Esophagus squamous epithelium (tissue), 5 donors: ENCODE measurements around the gene LRRC43. TPM values are rescaled to one million over a fixed set of nuclear protein-coding genes. Genes with fewer than 3 reads are reported as not detected.

Experiments used
- DNase-seq: peaks from one replicate; lab custom pipeline; 2025; lab: John Stamatoyannopoulos, UW
- H3K27ac ChIP-seq, 4 donors: fragments of 200-600 bp; sonication (generic); one replicate each; pipeline ENCODE4 v1.5.1; 2016 to 2019; ENCODE audit warnings: mild to moderate bottlenecking in 1 of 4
- H3K27me3 ChIP-seq, 4 donors: fragments of 200-600 bp; sonication (generic); 1 replicate in 3 of 4; 2 replicates in 1 of 4; pipeline versions ENCODE4 v1.5.1 to v1.6.0; 2017 to 2021; ENCODE audit warnings: antibody characterized with exemption in 1 of 4
- H3K36me3 ChIP-seq, 3 donors: fragments of 200-600 bp; sonication (generic); one replicate each; pipeline ENCODE4 v1.5.1; 2016 to 2019
- H3K4me1 ChIP-seq, 3 donors: fragments of 200-600 bp; sonication (generic); one replicate each; pipeline ENCODE4 v1.5.1; 2017 to 2019
- H3K4me3 ChIP-seq, 4 donors: fragments of 200-600 bp; sonication (generic); 1 replicate in 3 of 4; 2 replicates in 1 of 4; pipeline ENCODE4 v1.5.1; 2016 to 2019; ENCODE audit warnings: mild to moderate bottlenecking in 2 of 4, moderate library complexity in 1 of 4
- H3K9me3 ChIP-seq, 3 donors: fragments of 200-600 bp; sonication (generic); one replicate each; pipeline ENCODE4 v1.5.1; 2016 to 2019
- CTCF ChIP-seq, 6 experiments: fragments of 450-650 bp in 4 of 6; fragments of 200-600 bp in 2 of 6; sonication (generic) in 2 of 6; IDR thresholded peaks; one replicate each; pipeline ENCODE4 v1.5.1; 2016 to 2019; ENCODE audit warnings: antibody characterized with exemption in 6 of 6, mild to moderate bottlenecking in 4 of 6, moderate library complexity in 4 of 6
- POLR2A ChIP-seq, 4 donors: fragments of 450-650 bp; IDR thresholded peaks; one replicate each; pipeline ENCODE4 v1.6.1; 2017; ENCODE audit warnings: antibody characterized with exemption in 4 of 4, mild to moderate bottlenecking in 4 of 4, moderate library complexity in 3 of 4
- WGBS, 2 donors: methylation state at CpG; one replicate each; pipeline ENCODE4 v1.1.5; 2018; 5-methylcytosine and 5-hydroxymethylcytosine counted together
- intact Hi-C: fragments of 100-400 bp; cut with DNase I; formaldehyde crosslinking; loops from one replicate; pipeline ENCODE4 v1.15.0; 2022
- total RNA-seq, 4 donors: library from RNA; depleted of rRNA; stranded (reverse); fragments of >200 nt; gene quantifications; one replicate each; pipeline ENCODE4 v1.1.0, GENCODE V29; 2016
- donor health status: DM: yes; HTN: yes; CAD: no.

LRRC43 gene, protein sequence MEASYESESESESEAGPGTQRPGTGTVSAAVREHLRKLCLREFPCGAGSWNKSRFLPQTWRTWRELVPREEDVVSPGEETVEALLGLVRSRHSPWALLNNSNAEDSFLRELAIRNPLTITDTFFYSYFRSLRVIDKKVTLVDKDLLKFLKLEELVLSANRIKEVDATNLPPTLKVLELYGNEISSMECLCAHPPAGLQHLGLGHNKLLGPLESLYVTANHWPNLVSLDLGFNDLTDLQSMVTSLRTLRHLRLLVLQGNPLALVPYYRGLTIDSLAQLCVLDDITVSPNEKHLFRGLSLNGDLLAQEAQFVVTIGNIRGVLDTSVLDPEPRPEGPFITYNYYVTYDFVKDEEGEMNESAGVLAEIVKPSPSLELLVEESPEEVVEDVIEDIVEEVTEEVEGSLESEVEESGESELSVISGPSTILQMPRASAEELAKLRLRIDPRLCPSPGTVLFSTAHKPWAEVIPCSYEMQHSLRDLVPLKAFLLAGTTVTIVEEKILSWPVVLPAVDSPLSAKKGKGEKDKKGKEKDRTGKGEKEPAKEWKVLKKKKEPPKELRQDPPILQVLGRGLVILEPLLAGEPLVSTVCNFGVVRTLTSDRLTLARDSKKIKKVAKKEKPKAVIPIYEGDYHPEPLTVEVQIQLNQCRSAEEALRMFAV
- under 1 TPM in 2 of 4 donors, not detected in 2; 0.59 to 0.70 TPM for total RNA-seq

- no peak for DNase-seq
- Histone ChIP-seq H3K36me3 (no peaks in the 10 kb centered on the region), H3K27me3 (peaks cover 0 to 19% (median 0%) of the 10 kb centered on the region in 4 donors), H3K4me1 (peaks cover 0 to 12% (median 0%) of the 10 kb centered on the region in 3 donors), H3K27ac (no peak within 1 kb of the TSS), H3K4me3 (peak within 1 kb of the TSS; percentile 38 to 71 (median 54)), H3K9me3 (no peaks in the 10 kb centered on the region)
- intact Hi-C loops, result loop anchor here (10.0 kb wide), 1 partner anchor 138 kb away; no protein-coding TSS in a partner anchor
- 0 to 15% methylated on average over 1 to 5 of the region's 63 CpGs for WGBS, 2 donors
- no peak for TF ChIP-seq POLR2A (IDR thresholded peaks at IDR 0.05)
- TF ChIP-seq CTCF (IDR thresholded peaks at IDR 0.05), result no peak
These were observed at the start of gene LRRC43 for GRCh38 chr12:122182887-122183587. TSS of gene LRRC43 (plus strand) at chr12:122183123. CDS start at chr12:122183145, 22 bp downstream.

- no peak for DNase-seq
- H3K27me3 ChIP-seq, result no peaks in the 10 kb centered on the region
- peaks cover 32 to 85% (median 48%) of the 10 kb centered on the region in 3 donors for H3K36me3 ChIP-seq
- no peaks in the 10 kb centered on the region for H3K9me3 ChIP-seq
- H3K4me1 ChIP-seq, result peaks cover 0 to 9% (median 0%) of the 10 kb centered on the region in 3 donors
- H3K27ac ChIP-seq, result no peak overlapping the region
- 75 to 78% methylated on average over 13 to 17 of the region's 28 CpGs for WGBS, 2 donors
- H3K4me3 ChIP-seq, result no peak overlapping the region
- intact Hi-C loops, result no loop called here
- no peak for TF ChIP-seq POLR2A (IDR thresholded peaks at IDR 0.05)
These were observed 49.6 kb upstream of the LRRC43 start for GRCh38 chr12:122133192-122133950.

- 88 to 94% methylated on average over 3 to 4 of the region's 18 CpGs for WGBS, 2 donors
- H3K36me3 ChIP-seq, result peaks cover 23 to 84% (median 27%) of the 10 kb centered on the region in 3 donors
- intact Hi-C loops, result no loop called here
These were observed 47.4 kb upstream of the LRRC43 start for GRCh38 chr12:122135437-122136031.

DNA sequence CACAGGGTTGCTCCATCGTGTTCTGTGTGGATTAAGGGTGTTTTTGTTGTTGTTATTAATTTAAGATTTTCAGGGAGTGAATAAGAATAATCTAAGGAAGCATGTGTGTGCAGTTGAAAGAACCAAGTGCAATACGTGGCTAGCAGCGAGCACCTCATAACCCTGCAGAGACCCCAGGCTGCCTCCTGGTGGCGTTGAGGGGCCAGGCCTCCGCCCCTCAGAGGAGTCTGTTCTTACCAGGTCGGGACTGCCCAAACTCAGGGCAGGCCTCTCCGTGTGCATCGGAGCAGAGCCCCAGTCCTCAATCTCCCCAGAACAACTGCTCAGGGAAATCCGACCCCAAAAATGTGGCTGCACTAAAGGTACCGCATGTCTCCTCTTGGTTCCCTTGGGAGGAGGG is 45.7 kb upstream of the LRRC43 start:
- WGBS, 2 donors, result 79% methylated on average over 3 to 5 of the region's 10 CpGs
- H3K36me3 ChIP-seq, result peaks cover 29 to 84% (median 36%) of the 10 kb centered on the region in 3 donors
- TF ChIP-seq CTCF (IDR thresholded peaks at IDR 0.05) (no peak), POLR2A (IDR thresholded peaks at IDR 0.05) (no peak)
- H3K27me3 ChIP-seq, result no peaks in the 10 kb centered on the region
- H3K4me1 ChIP-seq, result peaks cover 0 to 9% (median 0%) of the 10 kb centered on the region in 3 donors
- DNase-seq, result no peak
- H3K27ac ChIP-seq, result no peak overlapping the region
- no peak overlapping the region for H3K4me3 ChIP-seq
- no peaks in the 10 kb centered on the region for H3K9me3 ChIP-seq
- intact Hi-C loops, result no loop called here

More at GRCh38 chr12:122135437-122136031, 47.4 kb upstream of the LRRC43 start:
- Histone ChIP-seq H3K4me1 (peaks cover 0 to 9% (median 0%) of the 10 kb centered on the region in 3 donors), H3K27ac (no peak overlapping the region), H3K4me3 (no peak overlapping the region), H3K9me3 (no peaks in the 10 kb centered on the region), H3K27me3 (no peaks in the 10 kb centered on the region)
- DNase-seq, result no peak
- no peak for TF ChIP-seq CTCF (IDR thresholded peaks at IDR 0.05)
- TF ChIP-seq POLR2A (IDR thresholded peaks at IDR 0.05), result no peak
